GM03348 (cell line): ENCODE data around the gene SLC13A4.
"Not testable (repeated sequence)": the region's sequence is repeated elsewhere in the genome, so short reads cannot be mapped to it uniquely, and the experiment has no call there.

Experiments
- DNase-seq: peaks from one replicate; pipeline ENCODE4 v3.0.0; 2012; ENCODE audit warnings: low spot score

Gene SLC13A4

GRCh38 chr7:135692055-135692454, 35.9 kb downstream of the SLC13A4 start:
- DNase-seq = no peak

GRCh38 chr7:135690566-135690965, 37.4 kb downstream of the SLC13A4 start:
- DNase-seq = peak; percentile 71

GRCh38 chr7:135687466-135687865, 40.5 kb downstream of the SLC13A4 start:
- no peak for DNase-seq

- peak; percentile 43 for DNase-seq
Observed at GRCh38 chr7:135685306-135686084, 42.5 kb downstream of the SLC13A4 start.

- no peak for DNase-seq
Observed at GRCh38 chr7:135684699-135685098, 43.3 kb downstream of the SLC13A4 start.

GRCh38 chr7:135684136-135684535, 43.9 kb downstream of the SLC13A4 start:
- peak; percentile 43 for DNase-seq

- no peak for DNase-seq
Observed at GRCh38 chr7:135683609-135684008, 44.4 kb downstream of the SLC13A4 start.

- no peak for DNase-seq
Observed at GRCh38 chr7:135682191-135682590, 45.8 kb downstream of the SLC13A4 start.

- no peak for DNase-seq
Observed at GRCh38 chr7:135681762-135682161, 46.2 kb downstream of the SLC13A4 start.

GRCh38 chr7:135678612-135679575, 49.1 kb downstream of the SLC13A4 start:
- peak; percentile 33 for DNase-seq

GRCh38 chr7:135673360-135673706, 54.7 kb downstream of the SLC13A4 start:
- DNase-seq = no peak

GRCh38 chr7:135672560-135673359, 55.2 kb downstream of the SLC13A4 start:
- peak; percentile 76 for DNase-seq

- DNase-seq = peak; percentile 67
Observed at GRCh38 chr7:135670179-135670578, 57.8 kb downstream of the SLC13A4 start.

GRCh38 chr7:135669774-135670173, 58.2 kb downstream of the SLC13A4 start:
- DNase-seq = no peak

- not testable (repeated sequence) for DNase-seq
Observed at GRCh38 chr7:135668852-135669395, 59.1 kb downstream of the SLC13A4 start.

- not testable (repeated sequence) for DNase-seq
Observed at GRCh38 chr7:135667626-135668025, 60.4 kb downstream of the SLC13A4 start.

- no peak for DNase-seq
Observed at GRCh38 chr7:135666846-135667245, 61.1 kb downstream of the SLC13A4 start.

- no peak for DNase-seq
Observed at GRCh38 chr7:135666156-135666555, 61.8 kb downstream of the SLC13A4 start.

GRCh38 chr7:135665042-135665441, 62.9 kb downstream of the SLC13A4 start:
- DNase-seq = no peak

- DNase-seq = peak; percentile 26
Observed at GRCh38 chr7:135664046-135664589, 63.9 kb downstream of the SLC13A4 start.

- peak; percentile 98 for DNase-seq
Observed at GRCh38 chr7:135662373-135663114, 65.4 kb downstream of the SLC13A4 start, which contains the start of gene STMP1. TSS of gene STMP1 (plus strand) at chr7:135662514.
